Central memory CD4-positive, alpha-beta T cell (primary cell): ENCODE results near the gene PPP2R2D.
"Not testable (repeated sequence)": the region's sequence is repeated elsewhere in the genome, so short reads cannot be mapped to it uniquely, and the experiment has no call there.

Source experiments
- DNase-seq: peaks from one replicate; pipeline ENCODE4 v3.0.0; 2022

PPP2R2D gene

DNA sequence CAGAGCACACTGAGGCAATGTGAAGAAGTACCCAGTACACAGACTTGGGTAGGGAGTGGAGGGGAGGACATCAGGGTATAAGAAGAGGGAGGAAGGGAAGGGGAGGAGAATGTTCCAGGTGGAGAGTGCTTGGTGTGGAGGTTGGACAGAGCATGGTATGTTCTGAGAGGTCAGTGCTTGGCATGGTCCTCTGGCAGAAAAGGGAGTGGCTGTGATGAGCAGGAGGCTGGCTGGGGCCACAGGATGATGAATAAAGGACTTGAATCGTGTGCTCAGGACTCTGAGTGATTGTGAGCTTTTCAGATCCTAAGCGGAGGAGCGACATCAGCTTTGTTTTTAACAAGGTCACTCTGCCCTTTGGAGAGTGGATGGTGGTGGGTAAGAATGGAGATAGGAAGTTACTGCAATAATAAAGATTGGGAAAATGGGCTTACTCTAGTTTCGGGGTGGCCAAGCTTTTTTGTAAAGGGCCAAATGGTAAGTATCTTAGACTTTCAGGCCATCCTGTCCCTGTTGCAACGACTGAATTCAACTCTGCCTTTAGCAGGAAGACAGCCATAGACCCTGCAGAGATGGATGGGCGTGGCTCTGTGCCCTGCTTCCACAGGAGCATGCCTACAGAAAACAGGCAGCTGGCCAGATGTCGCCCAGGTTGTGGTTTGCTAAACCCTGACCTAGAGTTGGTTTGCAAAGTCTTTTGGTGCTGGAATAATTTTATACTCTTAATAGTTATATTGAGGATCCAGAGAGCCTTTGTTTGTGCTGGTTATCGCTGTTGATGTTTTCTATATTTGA lies 8.4 kb downstream of the PPP2R2D start:
- no peak for DNase-seq

DNA sequence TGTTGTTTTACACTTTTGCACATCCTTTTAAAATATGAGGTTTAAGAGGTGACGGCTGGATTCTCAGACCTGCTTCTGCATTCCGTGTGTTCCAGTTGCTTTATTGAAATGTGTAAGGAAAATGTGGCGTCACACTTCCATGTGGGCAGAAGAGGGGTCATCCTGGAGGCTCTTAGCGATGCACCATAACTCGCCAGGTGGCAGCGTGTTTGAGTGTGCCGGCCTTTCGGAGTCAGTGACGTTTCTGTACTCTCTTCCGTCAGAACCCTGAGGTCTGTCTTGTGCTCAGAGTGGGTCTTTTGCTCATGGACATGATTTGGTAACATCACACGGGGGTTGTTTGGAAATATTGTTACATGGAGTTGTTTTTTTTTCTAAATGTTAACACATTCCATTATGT lies 9.1 kb downstream of the PPP2R2D start:
- DNase-seq: no peak

GRCh38 chr10:131910663-131911314 lies 10.0 kb downstream of the PPP2R2D start:
- no peak for DNase-seq

GRCh38 chr10:131911451-131911850 lies 10.6 kb downstream of the PPP2R2D start:
- DNase-seq: no peak

DNA sequence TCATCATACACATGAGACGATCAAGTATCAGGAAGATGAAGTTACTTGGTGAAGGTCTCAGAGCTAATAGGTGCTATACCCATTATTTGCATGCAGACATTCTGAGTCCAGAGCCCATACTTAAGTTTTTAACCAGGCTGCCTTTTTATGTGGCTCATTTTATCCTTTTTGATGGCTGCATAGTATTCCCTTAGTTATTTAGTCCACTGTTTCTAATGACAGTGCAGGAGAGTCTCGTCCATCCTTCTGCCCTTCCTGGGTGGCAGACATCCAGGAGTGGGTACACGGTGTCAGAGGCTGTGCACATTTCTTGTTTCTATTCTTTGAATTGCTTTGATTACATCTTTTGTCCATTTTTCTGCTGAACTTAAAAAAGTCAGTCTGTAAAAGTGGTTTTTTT lies 11.8 kb downstream of the PPP2R2D start:
- no peak for DNase-seq

GRCh38 chr10:131915484-131915883 lies 14.7 kb downstream of the PPP2R2D start:
- no peak for DNase-seq

DNA sequence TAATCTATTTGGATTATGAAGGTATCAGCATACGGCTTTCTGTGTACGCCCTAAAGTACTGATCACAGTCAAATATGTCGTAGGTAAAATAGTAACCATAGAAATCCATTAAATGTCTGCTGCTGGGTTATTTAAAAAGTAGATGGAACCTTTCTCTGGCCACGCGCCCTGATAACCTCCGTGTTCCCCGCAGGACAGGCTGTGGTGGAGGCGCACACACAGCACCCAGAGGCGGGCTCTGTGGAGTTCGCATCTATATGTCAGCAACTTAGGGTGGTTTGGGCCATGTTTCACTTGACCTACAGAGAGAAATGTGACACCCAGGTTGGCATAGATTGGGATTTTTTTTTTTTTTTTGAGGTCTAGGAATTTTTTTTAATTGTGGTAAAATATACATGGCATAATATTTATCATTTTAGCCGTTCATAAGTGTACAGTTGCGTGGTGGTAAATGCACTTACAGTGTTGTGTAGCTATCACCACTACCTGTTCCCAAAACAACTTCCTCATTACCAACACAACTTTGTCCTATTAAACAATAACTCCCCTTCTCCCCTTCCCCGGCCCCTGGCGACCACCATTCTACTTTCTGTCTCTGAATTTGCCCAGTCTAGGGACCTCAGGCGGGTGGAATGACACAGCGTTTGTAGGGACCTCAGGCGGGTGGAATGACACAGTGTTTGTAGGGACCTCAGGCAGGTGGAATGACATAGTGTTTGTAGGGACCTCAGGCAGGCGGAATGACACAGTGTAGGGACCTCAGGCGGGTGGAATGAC lies 15.4 kb downstream of the PPP2R2D start:
- no peak for DNase-seq

GRCh38 chr10:131916767-131917160 lies 16.0 kb downstream of the PPP2R2D start:
- not testable (repeated sequence) for DNase-seq

GRCh38 chr10:131917496-131917895 lies 16.7 kb downstream of the PPP2R2D start:
- DNase-seq: not testable (repeated sequence)

GRCh38 chr10:131919461-131919860 lies 18.7 kb downstream of the PPP2R2D start:
- DNase-seq: not testable (repeated sequence)

DNA sequence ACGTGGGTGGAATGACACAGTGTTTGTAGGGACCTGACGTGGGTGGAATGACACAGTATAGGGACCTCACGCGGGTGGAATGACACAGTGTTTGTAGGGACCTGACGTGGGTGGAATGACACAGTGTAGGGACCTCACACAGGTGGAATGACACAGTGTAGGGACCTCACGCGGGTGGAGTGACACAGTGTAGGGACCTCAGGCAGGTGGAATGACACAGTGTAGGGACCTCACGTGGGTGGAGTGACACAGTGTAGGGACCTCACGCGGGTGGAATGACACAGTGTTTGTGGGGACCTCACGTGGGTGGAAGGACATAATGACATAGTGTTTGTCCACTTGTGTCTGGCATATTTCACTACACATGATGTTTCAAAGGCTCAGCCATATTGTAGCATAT lies 19.3 kb downstream of the PPP2R2D start:
- DNase-seq: no peak

- DNase-seq: no peak
Measured at GRCh38 chr10:131920693-131921092, 19.9 kb downstream of the PPP2R2D start.

- no peak for DNase-seq
Measured at GRCh38 chr10:131921184-131921583, 20.4 kb downstream of the PPP2R2D start.

- DNase-seq: no peak
Measured at GRCh38 chr10:131923038-131923756, 22.4 kb downstream of the PPP2R2D start.

DNA sequence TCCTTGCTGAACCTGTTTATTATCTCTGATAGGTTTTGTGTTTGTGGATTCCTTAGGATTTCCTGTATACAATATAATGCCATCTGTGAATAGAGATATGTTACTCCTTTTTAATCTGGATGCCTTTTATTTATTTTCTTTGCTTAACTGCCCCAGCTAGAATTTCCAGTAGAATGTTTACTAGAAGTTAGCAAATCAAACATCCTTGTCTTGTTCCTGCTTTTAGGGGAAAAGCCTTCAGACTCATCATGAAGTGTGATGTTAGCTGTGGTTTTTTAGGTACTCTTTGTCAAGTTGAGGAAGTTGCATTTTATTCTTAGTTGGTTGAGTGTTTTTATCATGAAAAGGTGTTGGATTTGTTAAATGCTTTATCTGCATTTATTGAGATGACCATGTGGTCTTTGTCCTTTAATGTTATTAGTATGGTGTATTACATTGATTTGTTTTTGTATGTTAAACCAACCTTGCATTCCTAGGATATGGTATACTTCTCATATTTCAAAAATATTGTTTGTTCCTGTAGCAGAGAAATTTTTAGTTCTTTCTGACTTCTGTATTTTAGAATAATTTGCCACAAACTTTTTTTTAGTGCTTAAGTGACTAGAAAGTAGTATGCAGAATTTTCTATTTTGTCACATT lies 24.3 kb downstream of the PPP2R2D start:
- no peak for DNase-seq

DNA sequence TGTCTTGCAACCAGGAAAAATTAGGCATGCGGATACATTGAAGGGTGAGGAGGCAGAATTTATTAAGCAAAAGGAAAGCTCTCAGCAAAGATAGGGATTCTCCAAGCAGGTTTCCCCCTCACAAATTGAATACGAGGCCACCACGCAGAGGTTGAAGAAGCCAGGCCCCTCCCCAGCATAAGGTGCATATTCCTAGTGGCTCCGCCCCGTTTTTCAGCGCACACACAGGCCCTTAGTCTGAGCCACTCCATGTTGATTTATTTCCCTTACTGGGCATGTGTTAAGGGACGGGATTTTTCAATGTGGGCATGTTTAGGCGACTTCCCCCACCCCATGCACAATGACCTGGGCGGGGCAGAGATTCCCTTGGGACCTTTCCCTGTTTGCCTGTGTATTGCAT lies 24.9 kb downstream of the PPP2R2D start:
- DNase-seq: no peak

GRCh38 chr10:131926253-131926652 lies 25.4 kb downstream of the PPP2R2D start:
- DNase-seq: no peak

DNA sequence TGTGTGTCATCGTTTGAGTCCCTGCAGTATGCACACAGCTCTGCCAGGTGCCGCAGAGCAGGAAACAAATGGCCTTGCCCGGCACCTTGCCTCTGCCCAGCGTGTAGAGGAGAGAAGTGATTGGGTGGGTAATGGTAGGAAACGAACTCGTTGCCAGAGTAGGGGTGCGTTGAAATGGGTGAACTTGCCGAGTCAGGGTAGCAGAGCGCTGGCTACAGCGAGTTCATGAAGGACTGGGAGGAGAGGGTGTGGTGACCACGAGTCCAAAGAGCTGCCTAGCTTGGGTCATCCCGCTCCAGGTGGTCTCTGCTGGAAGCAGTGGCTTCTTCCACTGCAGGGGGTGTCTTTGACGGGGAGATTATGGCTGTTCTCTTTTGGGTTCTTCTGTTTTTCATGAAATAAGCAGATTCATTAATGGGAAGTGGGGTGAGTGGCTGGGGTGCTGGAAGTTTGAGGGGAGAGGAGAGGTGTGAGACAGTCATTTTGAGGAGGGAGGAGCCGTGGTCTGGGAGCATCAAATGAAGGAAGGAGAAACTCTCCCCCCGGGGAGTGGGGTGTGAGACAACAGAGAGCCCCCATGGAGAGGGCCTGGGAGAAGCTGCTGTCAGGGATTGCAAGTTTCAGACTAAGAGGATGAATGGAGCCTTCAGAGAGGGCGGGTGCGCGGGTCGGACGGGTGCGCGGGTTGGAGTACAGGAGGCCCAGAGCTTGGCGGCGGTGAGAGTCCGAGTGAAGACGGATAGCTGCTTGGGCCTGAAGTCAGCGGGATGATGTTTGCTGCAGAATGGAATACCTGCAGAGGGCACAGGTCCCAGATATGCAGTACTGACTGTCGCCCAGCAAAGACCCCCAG lies 26.2 kb downstream of the PPP2R2D start:
- no peak for DNase-seq

DNA sequence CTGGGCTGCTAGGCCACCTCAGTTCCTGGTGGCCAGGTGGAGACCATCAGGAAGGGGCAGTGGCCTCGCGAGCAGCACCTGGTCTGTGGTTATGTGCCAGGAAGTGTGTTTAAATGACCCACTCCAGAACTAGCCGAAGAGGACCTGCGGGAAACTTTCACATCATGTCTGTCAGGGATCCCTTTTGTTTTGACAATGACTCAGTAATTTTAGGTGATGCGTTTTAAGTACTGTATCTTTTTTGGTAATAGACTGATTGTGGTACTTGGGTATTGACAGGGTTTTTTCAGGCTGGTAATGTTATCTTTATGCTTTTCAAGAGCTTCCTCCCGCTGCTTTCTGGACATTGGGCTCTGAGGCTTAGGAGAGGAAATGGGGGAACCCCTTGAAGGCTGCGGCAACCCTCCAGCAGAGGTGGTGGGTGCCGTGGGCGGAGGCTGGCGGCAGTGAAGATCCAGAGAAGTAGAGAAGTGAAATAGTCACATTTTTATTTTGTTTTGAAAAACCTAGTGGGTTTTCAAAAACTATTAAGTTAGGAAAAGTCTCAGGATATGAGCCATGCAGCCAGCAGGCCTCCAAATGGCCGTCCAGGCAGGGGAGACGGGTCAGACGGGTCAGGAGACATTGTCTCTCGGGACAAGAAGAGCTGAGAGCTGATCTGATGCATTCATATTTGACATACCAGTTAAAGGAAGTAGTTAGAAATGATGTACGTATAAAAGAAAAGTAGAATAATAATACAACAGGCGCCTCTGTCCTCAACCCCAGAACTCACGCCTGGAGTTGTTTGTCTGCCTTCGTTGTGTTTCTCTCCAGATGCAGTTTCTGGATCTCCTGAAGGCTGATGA lies 27.7 kb downstream of the PPP2R2D start:
- DNase-seq: no peak

- no peak for DNase-seq
Measured at GRCh38 chr10:131929122-131929845, 28.5 kb downstream of the PPP2R2D start.
